H9 (cell line): ENCODE measurements around the gene ACSL3. TPM values are rescaled to one million over a fixed set of nuclear protein-coding genes. Genes with fewer than 3 reads are reported as not detected.

ENCODE experiments used
- DNase-seq: peaks from one replicate; pipeline ENCODE4 v3.0.0-alpha.2; 2017
- H2AFZ ChIP-seq: one replicate; pipeline ENCODE4 v1.6.1; 2013; ENCODE audit warnings: mild to moderate bottlenecking, low read length, control low read depth, moderate library complexity
- H2AK5ac ChIP-seq: 2 replicates; pipeline ENCODE4 v1.6.1; 2013; ENCODE audit warnings: low read length, control low read depth, mixed read lengths; ENCODE audit not compliant: insufficient read length
- H2BK120ac ChIP-seq: one replicate; pipeline ENCODE4 v1.6.1; 2013; ENCODE audit warnings: low read depth, mild to moderate bottlenecking, low read length, control low read depth, inconsistent platforms; ENCODE audit not compliant: poor library complexity, severe bottlenecking
- H2BK12ac ChIP-seq: 2 replicates; pipeline ENCODE4 v1.6.1; 2013; ENCODE audit warnings: low read length, control low read depth, mixed read lengths, low read depth; ENCODE audit not compliant: insufficient read length
- H2BK15ac ChIP-seq: 2 replicates; pipeline ENCODE4 v1.6.1; 2013; ENCODE audit warnings: low read depth, low read length, control low read depth
- H2BK20ac ChIP-seq: one replicate; pipeline ENCODE4 v1.6.1; 2013; ENCODE audit warnings: low read depth, mild to moderate bottlenecking, low read length, control low read depth, inconsistent platforms; ENCODE audit not compliant: poor library complexity, severe bottlenecking
- H2BK5ac ChIP-seq: 2 replicates; pipeline ENCODE4 v1.6.1; 2013; ENCODE audit warnings: low read length, control low read depth, mixed read lengths; ENCODE audit not compliant: insufficient read length
- H3K14ac ChIP-seq: 2 replicates; pipeline ENCODE4 v1.6.1; 2013; ENCODE audit warnings: low read length, control low read depth; ENCODE audit not compliant: insufficient read depth
- H3K18ac ChIP-seq: 2 replicates; pipeline ENCODE4 v1.6.1; 2013; ENCODE audit warnings: low read depth, mild to moderate bottlenecking, mixed read lengths, low read length, control low read depth; ENCODE audit not compliant: insufficient read length
- H3K23ac ChIP-seq: 2 replicates; pipeline ENCODE4 v1.6.1; 2013; ENCODE audit warnings: low read length, control low read depth, mixed read lengths, low read depth; ENCODE audit not compliant: insufficient read length
- H3K23me2 ChIP-seq: 2 replicates; pipeline ENCODE4 v1.6.1; 2013; ENCODE audit warnings: low read depth, mild to moderate bottlenecking, mixed read lengths, low read length, control low read depth; ENCODE audit not compliant: insufficient read length, poor library complexity, severe bottlenecking
- H3K27ac ChIP-seq: 2 replicates; pipeline ENCODE4 v1.5.1; 2013; ENCODE audit warnings: low read length, control low read depth, mixed read lengths, low read depth; ENCODE audit not compliant: insufficient read length
- H3K27me3 ChIP-seq: 2 replicates; pipeline ENCODE4 v1.6.1; 2013; ENCODE audit warnings: low read length, control low read depth, inconsistent platforms; ENCODE audit not compliant: insufficient read depth
- H3K4ac ChIP-seq: 2 replicates; pipeline ENCODE4 v1.6.1; 2013; ENCODE audit warnings: low read depth, mild to moderate bottlenecking, control low read depth, inconsistent platforms, low read length, moderate library complexity
- H3K4me1 ChIP-seq: 2 replicates; pipeline ENCODE4 v1.6.1; 2013; ENCODE audit warnings: low read length, control low read depth, inconsistent platforms; ENCODE audit not compliant: insufficient read depth
- H3K4me2 ChIP-seq: 2 replicates; pipeline ENCODE4 v1.6.1; 2013; ENCODE audit warnings: low read length, control low read depth, mixed read lengths; ENCODE audit not compliant: insufficient read length, insufficient read depth
- H3K56ac ChIP-seq: 2 replicates; pipeline ENCODE4 v1.6.1; 2013; ENCODE audit warnings: low read depth, mild to moderate bottlenecking, mixed read lengths, low read length, control low read depth; ENCODE audit not compliant: insufficient read length
- H3K79me1 ChIP-seq: 2 replicates; pipeline ENCODE4 v1.6.1; 2013; ENCODE audit warnings: low read depth, mild to moderate bottlenecking, moderate library complexity, low read length, control low read depth, inconsistent platforms; ENCODE audit not compliant: insufficient read depth, poor library complexity, severe bottlenecking
- H3K79me2 ChIP-seq: 2 replicates; pipeline ENCODE4 v1.6.1; 2013; ENCODE audit warnings: low read length, control low read depth, inconsistent platforms; ENCODE audit not compliant: insufficient read depth
- H3K9ac ChIP-seq: 2 replicates; pipeline ENCODE4 v1.6.1; 2013; ENCODE audit warnings: low read length, control low read depth, mixed read lengths; ENCODE audit not compliant: insufficient read length; ENCODE audit errors: extremely low read depth
- H3K9me3 ChIP-seq: one replicate; pipeline ENCODE4 v1.6.1; 2013; ENCODE audit warnings: low read depth, low read length, inconsistent platforms; ENCODE audit not compliant: control insufficient read depth
- H3T11ph ChIP-seq: one replicate; pipeline ENCODE4 v1.6.1; 2013; ENCODE audit warnings: mild to moderate bottlenecking, low read length, control low read depth, inconsistent platforms
- H4K20me1 ChIP-seq: one replicate; pipeline ENCODE4 v1.6.1; 2013; ENCODE audit not compliant: control insufficient read depth, insufficient read length, insufficient read depth
- H4K5ac ChIP-seq: 2 replicates; pipeline ENCODE4 v1.6.1; 2013; ENCODE audit warnings: low read depth, mild to moderate bottlenecking, mixed read lengths, low read length, control low read depth; ENCODE audit not compliant: insufficient read length
- H4K8ac ChIP-seq: replicated peaks from 2 replicates; pipeline ENCODE4 v1.6.1; 2013; ENCODE audit warnings: low read length, control low read depth, mixed read lengths, low read depth; ENCODE audit not compliant: insufficient read length
- H4K91ac ChIP-seq: 2 replicates; pipeline ENCODE4 v1.6.1; 2013; ENCODE audit warnings: low read depth, mild to moderate bottlenecking, moderate library complexity, mixed read lengths, low read length, control low read depth; ENCODE audit not compliant: insufficient read length
- H3K27ac Mint-ChIP-seq, 3 experiments: 2 replicates in 2 of 3; 3 replicates in 1 of 3; pipeline ENCODE4 v1.8.0; 2020 to 2021; ENCODE audit warnings: mixed read lengths in 3 of 3, mild to moderate bottlenecking in 1 of 3, moderate library complexity in 1 of 3
- H3K27me3 Mint-ChIP-seq: 2 replicates; pipeline ENCODE4 v1.8.0; 2021; ENCODE audit warnings: low read depth, mild to moderate bottlenecking, moderate library complexity, mixed read lengths
- H3K36me3 Mint-ChIP-seq, 3 experiments: 2 replicates in 2 of 3; 3 replicates in 1 of 3; pipeline ENCODE4 v1.8.0; 2020 to 2021; ENCODE audit warnings: low read depth in 3 of 3, mixed read lengths in 3 of 3; ENCODE audit not compliant: insufficient read depth in 1 of 3
- H3K4me1 Mint-ChIP-seq, 2 experiments: 2 replicates each; pipeline ENCODE4 v1.8.0; 2020; ENCODE audit warnings: mixed read lengths in 2 of 2
- H3K4me3 Mint-ChIP-seq, 2 experiments: 2 replicates in 1 of 2; 3 replicates in 1 of 2; pipeline ENCODE4 v1.8.0; 2020 to 2021; ENCODE audit warnings: mild to moderate bottlenecking in 2 of 2, mixed read lengths in 2 of 2, moderate library complexity in 1 of 2
- H3K9me3 Mint-ChIP-seq, 2 experiments: 2 replicates in 1 of 2; 3 replicates in 1 of 2; pipeline ENCODE4 v1.8.0; 2020; ENCODE audit warnings: mild to moderate bottlenecking in 2 of 2, mixed read lengths in 2 of 2, moderate library complexity in 1 of 2
- WGBS: extraction: QIAGEN DNeasy Blood & Tissue Kit; methylation state at CpG from one replicate; pipeline ENCODE4 v1.1.7; 2013; ENCODE audit warnings: missing lambda C conversion rate, low lambda C conversion rate, mixed read lengths; ENCODE audit not compliant: insufficient read length; ENCODE audit errors: extremely low coverage; 5-methylcytosine and 5-hydroxymethylcytosine counted together
- total RNA-seq: library from RNA; stranded (reverse); gene quantifications from 2 replicates; pipeline ENCODE4 v1.2.1, GENCODE V29; 2021
- TF ChIP-seq, protein P1 (sequence below): fragments of 200-600 bp; sonication (generic); conservative IDR thresholded peaks from 3 replicates; pipeline ENCODE4 v1.8.0; 2021; ENCODE audit warnings: antibody characterized with exemption, mild to moderate bottlenecking

ACSL3 gene
- total RNA-seq, 1 experiment from 2014 or later = 60.9 TPM

DNA sequence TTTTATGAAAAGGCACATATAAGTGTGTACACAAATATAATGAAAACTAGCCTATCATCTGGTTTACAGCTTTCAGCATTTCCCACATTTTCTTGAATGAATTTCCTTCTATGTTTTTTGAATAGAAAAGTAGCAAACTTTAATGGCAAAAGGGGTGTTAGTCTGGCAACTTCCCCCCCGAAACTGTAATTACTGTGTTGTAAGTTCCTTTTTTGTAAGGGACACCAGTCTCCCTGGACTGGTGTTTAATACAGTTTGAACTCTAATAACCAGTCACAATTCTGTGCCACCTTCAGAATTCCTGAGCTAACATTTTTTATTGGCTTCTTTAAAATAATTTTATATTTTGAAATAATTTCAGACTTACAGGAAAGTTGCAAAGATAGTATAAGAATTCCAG lies 94.2 kb downstream of the ACSL3 start:
- Mint-ChIP-seq H3K36me3 (peaks cover 0 to 4% (median 0%) of the 10 kb centered on the region in 3 experiments; a peak in 2 of 7 replicates), H3K27me3 (no peaks in the 10 kb centered on the region), H3K27ac (no peak overlapping the region), H3K4me3 (no peak overlapping the region), H3K9me3 (peaks cover 0 to 4% of the 10 kb centered on the region in 2 experiments; a peak in 2 of 5 replicates), H3K4me1 (peaks cover 9 to 15% of the 10 kb centered on the region in 2 experiments)
- Histone ChIP-seq H3K79me2 (no peaks in the 10 kb centered on the region), H4K20me1 (no peaks in the 10 kb centered on the region), H4K91ac (no peak overlapping the region), H3K23me2 (no peaks in the 10 kb centered on the region), H3K18ac (no peak overlapping the region), H2BK20ac (no peak overlapping the region), H3K79me1 (no peaks in the 10 kb centered on the region), H4K5ac (no peak overlapping the region), H3K56ac (no peak overlapping the region), H4K8ac (no peak overlapping the region), H3K4me2 (no peak overlapping the region), H3K9ac (no peak overlapping the region), H2AFZ (no peak overlapping the region), H2BK12ac (no peak overlapping the region), H2AK5ac (no peak overlapping the region), H3K14ac (no peak overlapping the region), H3K4ac (no peak overlapping the region), H3K4me1 (no peaks in the 10 kb centered on the region), H3T11ph (no peak overlapping the region), H3K9me3 (no peaks in the 10 kb centered on the region), H3K27me3 (no peaks in the 10 kb centered on the region), H2BK15ac (no peak overlapping the region), H2BK5ac (no peak overlapping the region), H2BK120ac (no peak overlapping the region), H3K23ac (no peak overlapping the region), H3K27ac (no peak overlapping the region)
- DNase-seq = no peak
- WGBS = no CpG with 5 or more reads among the region's 1 CpG
- TF ChIP-seq, protein P1, sequence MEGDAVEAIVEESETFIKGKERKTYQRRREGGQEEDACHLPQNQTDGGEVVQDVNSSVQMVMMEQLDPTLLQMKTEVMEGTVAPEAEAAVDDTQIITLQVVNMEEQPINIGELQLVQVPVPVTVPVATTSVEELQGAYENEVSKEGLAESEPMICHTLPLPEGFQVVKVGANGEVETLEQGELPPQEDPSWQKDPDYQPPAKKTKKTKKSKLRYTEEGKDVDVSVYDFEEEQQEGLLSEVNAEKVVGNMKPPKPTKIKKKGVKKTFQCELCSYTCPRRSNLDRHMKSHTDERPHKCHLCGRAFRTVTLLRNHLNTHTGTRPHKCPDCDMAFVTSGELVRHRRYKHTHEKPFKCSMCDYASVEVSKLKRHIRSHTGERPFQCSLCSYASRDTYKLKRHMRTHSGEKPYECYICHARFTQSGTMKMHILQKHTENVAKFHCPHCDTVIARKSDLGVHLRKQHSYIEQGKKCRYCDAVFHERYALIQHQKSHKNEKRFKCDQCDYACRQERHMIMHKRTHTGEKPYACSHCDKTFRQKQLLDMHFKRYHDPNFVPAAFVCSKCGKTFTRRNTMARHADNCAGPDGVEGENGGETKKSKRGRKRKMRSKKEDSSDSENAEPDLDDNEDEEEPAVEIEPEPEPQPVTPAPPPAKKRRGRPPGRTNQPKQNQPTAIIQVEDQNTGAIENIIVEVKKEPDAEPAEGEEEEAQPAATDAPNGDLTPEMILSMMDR = no peak
